Frontal cortex (tissue), 1 donor: ENCODE results near the gene UBQLN2. TPM values are rescaled to one million over a fixed set of nuclear protein-coding genes. Genes with fewer than 3 reads are reported as not detected.

Experiments
- total RNA-seq: library from RNA; depleted of rRNA; stranded (reverse); fragments of >200 nt; gene quantifications from one replicate; pipeline ENCODE4 v1.2.3, GENCODE V29; 2014

The UBQLN2 gene
- total RNA-seq, 1 donor from 2014 or later, result 19.6 TPM

Other genes with a start within 250 kb of the UBQLN2 start
- 8.6 TPM for gene NBDY, start 165.6 kb downstream of the UBQLN2 start, total RNA-seq